Neutrophil (primary cell): ENCODE measurements around the gene ADGRF4.

Experiments
- H3K27ac ChIP-seq: fragments of 200-600 bp; sonication (generic); 2 replicates; pipeline ENCODE4 v1.5.1; 2016; ENCODE audit warnings: mild to moderate bottlenecking, moderate library complexity
- H3K27me3 ChIP-seq: fragments of 200-600 bp; sonication (generic); 2 replicates; pipeline ENCODE4 v1.6.0; 2016; ENCODE audit warnings: mild to moderate bottlenecking
- H3K36me3 ChIP-seq: fragments of 200-600 bp; sonication (generic); 2 replicates; pipeline ENCODE4 v1.5.1; 2017
- H3K4me1 ChIP-seq, 2 experiments: fragments of 200-600 bp in 1 of 2; sonication (generic) in 1 of 2; 1 replicate in 1 of 2; 2 replicates in 1 of 2; pipeline versions ENCODE4 v1.5.1 to v1.6.1; 2013 to 2016; ENCODE audit warnings: low read depth in 1 of 2, low read length in 1 of 2, mild to moderate bottlenecking in 1 of 2, moderate library complexity in 1 of 2; ENCODE audit not compliant: control insufficient read depth in 1 of 2, insufficient read depth in 1 of 2
- H3K4me3 ChIP-seq, 2 experiments: fragments of 200-600 bp in 1 of 2; sonication (generic) in 1 of 2; 1 replicate in 1 of 2; 2 replicates in 1 of 2; pipeline ENCODE4 v1.5.1; 2013 to 2016; ENCODE audit warnings: low read depth in 1 of 2, low read length in 1 of 2, mild to moderate bottlenecking in 1 of 2, moderate library complexity in 1 of 2
- H3K9me3 ChIP-seq: fragments of 200-600 bp; sonication (generic); 2 replicates; pipeline ENCODE4 v1.5.1; 2016
- CTCF ChIP-seq: fragments of 200-600 bp; sonication (generic); IDR thresholded peaks from 2 replicates; pipeline ENCODE4 v1.5.1; 2016; ENCODE audit warnings: antibody characterized with exemption

ADGRF4 gene

DNA sequence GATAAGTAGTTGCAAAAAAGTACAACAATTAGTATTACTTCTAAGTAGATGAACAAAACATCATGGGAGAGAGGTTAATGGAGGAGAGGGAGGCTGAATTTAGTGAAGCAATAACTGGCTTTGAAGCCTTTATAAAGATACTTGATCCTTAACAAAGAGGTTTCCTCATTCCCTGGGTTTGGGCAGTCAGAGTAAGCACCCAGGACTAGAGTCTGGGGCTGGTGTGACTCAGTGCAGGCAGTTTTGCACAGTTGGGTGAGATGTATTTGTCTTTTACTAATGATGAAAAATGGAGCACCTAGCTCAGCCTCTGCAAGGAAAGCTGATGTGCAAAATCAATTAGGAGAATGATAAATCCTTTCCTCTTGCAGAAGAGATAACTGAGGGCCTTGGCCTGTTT, 71.6 kb downstream of the ADGRF4 start:
- H3K9me3 ChIP-seq: no peaks in the 10 kb centered on the region
- no peaks in the 10 kb centered on the region for H3K27me3 ChIP-seq
- no peak overlapping the region for H3K27ac ChIP-seq
- TF ChIP-seq CTCF: no peak
- H3K4me1 ChIP-seq: no peaks in the 10 kb centered on the region
- H3K4me3 ChIP-seq: no peak overlapping the region
- no peaks in the 10 kb centered on the region for H3K36me3 ChIP-seq
